ENCODE measurements around the gene YWHAE.
"Not testable (repeated sequence)": the region's sequence is repeated elsewhere in the genome, so short reads cannot be mapped to it uniquely, and the experiment has no call there.

Gene YWHAE

DNA sequence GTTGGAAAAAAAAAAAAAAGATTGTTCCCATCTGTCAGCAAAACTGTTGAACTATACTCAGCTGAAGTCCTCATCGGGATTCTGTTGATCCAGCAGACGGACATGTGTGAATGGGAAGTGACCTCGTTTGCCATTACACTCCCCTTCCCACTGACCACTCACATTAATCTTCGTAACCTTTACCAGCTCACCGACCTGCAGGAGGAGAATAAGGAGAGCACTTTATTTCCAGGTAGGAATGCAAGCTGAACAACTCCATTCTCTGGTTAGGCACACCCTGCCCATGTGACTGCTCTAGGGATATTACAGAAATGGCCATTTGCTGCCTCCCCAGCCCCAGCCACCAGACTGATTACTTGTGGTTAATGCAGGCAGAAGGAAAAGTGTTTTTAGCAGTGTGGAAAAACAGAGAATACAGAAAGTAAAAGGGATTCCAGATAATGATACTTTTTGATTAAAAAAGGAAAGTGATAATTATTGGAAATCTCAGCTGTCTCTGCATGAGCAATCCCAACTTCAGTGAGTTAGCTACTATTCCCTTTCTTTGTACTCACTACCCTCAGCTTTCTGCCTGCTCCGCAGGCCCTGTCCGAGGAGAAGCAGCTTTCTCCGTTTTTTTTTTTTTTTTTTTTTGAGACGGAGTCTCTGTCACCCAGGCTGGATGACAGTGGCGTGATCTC lies 23.6 kb upstream of the YWHAE start:
- H3K36me3 ChIP-seq (ENCODE audit: control insufficient read depth, insufficient read depth, low read length), result no peaks in the 10 kb centered on the region

DNA sequence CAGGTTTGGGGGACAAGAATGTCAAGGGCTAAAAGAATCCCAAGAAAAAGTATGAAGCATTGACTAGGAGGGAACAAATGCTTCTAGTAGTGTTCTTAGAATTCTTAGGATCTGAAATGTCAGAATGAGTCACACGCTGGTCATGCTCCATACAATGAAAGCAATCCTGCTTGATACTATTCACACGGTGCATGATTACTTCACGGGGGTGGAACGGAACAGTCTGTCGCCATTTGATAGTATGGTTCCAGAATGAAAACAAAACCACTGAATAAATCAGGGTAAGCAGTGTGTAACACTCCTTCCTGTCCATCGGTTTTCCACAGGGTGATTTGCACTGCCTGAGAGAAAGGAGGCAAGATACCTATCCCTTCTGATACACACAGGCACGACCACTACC lies 22.9 kb upstream of the YWHAE start:
- Histone ChIP-seq H3K9ac (ENCODE audit: low read length) (no peak overlapping the region), H3K36me3 (ENCODE audit: control insufficient read depth, insufficient read depth, low read length) (no peaks in the 10 kb centered on the region), H3K27me3 (ENCODE audit: control insufficient read depth, insufficient read depth, low read length) (no peaks in the 10 kb centered on the region), H3K4me3 (ENCODE audit: low read length) (no peak overlapping the region), H3K4me1 (ENCODE audit: control insufficient read depth, insufficient read depth, low read length) (peaks cover 5% of the 10 kb centered on the region), H3K9me3 (ENCODE audit: control insufficient read depth, low read length) (no peaks in the 10 kb centered on the region)

More for the DNA sequence above, 23.6 kb upstream of the YWHAE start:
- H3K4me3 ChIP-seq (ENCODE audit: low read length), result no peak overlapping the region
- H3K4me1 ChIP-seq (ENCODE audit: control insufficient read depth, insufficient read depth, low read length), result peaks cover 5% of the 10 kb centered on the region
- H3K9ac ChIP-seq (ENCODE audit: low read length), result no peak overlapping the region
- no peaks in the 10 kb centered on the region for H3K9me3 ChIP-seq (ENCODE audit: control insufficient read depth, low read length)
- H3K27me3 ChIP-seq (ENCODE audit: control insufficient read depth, insufficient read depth, low read length), result no peaks in the 10 kb centered on the region

DNA sequence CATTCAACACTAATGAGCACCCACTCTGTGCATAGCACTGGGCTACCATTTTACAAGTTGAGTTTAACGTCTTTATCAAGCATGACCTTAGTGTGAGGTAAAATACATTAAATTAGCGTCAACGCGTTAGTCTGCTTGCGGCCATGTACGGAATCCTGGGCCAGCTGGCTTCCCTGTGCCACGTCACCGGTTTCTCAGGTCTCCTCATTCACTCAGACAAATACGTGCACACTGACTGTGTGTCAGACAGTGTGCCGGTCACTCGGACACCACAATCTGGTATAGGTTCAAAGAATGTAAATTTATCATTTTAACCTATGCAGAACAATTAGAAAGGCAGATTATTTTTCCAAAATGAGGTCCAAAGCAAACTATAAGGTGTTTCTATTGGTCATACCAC lies 21.4 kb upstream of the YWHAE start:
- H3K9ac ChIP-seq (ENCODE audit: low read length), result no peak overlapping the region
- peaks cover 5% of the 10 kb centered on the region for H3K4me1 ChIP-seq (ENCODE audit: control insufficient read depth, insufficient read depth, low read length)
- no peaks in the 10 kb centered on the region for H3K9me3 ChIP-seq (ENCODE audit: control insufficient read depth, low read length)
- no peak overlapping the region for H3K4me3 ChIP-seq (ENCODE audit: low read length)
- no peaks in the 10 kb centered on the region for H3K36me3 ChIP-seq (ENCODE audit: control insufficient read depth, insufficient read depth, low read length)
- H3K27me3 ChIP-seq (ENCODE audit: control insufficient read depth, insufficient read depth, low read length), result no peaks in the 10 kb centered on the region

DNA sequence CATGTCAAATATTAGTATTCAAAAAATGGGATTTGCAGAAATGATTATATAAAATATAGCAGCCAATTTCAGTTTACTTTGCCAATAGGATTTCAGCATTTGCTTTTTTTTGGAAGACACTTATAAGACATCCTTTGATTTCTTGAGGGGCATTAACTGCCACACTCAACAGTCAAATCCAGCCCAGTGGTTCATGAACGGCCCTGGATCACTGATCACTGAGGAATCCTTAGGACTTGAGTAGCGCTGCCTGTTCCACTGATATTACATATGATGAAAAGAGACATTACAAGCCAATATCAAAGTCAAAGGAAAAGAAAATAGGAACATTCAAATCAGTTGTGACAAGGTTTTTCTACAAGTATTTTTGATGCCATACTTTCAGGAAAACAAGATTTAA lies 21.0 kb upstream of the YWHAE start:
- H3K27me3 ChIP-seq (ENCODE audit: control insufficient read depth, insufficient read depth, low read length), result no peaks in the 10 kb centered on the region
- H3K9ac ChIP-seq (ENCODE audit: low read length), result no peak overlapping the region
- H3K36me3 ChIP-seq (ENCODE audit: control insufficient read depth, insufficient read depth, low read length), result no peaks in the 10 kb centered on the region
- no peaks in the 10 kb centered on the region for H3K9me3 ChIP-seq (ENCODE audit: control insufficient read depth, low read length)
- H3K4me1 ChIP-seq (ENCODE audit: control insufficient read depth, insufficient read depth, low read length), result peaks cover 5% of the 10 kb centered on the region
- H3K4me3 ChIP-seq (ENCODE audit: low read length), result no peak overlapping the region

DNA sequence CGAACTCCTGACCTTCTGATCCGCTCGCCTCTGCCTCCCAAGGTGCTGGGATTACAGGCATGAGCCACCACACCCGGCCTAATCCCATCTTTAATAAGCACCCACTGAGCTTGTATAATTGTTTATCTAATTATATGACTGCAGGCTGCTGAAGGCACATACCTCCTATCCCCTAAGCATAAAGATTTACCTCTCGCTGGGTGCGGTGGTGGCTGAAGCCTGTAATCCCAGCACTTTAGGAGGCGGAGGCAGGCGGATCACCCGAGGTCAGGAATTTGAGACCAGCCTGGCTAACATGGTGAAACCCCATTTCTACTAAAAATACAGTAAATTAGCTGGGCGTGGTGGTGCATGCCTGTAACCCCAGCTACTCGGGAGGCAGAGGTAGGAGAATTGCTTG lies 20.1 kb upstream of the YWHAE start:
- Histone ChIP-seq H3K9ac (ENCODE audit: low read length) (no peak overlapping the region), H3K4me1 (ENCODE audit: control insufficient read depth, insufficient read depth, low read length) (peaks cover 5% of the 10 kb centered on the region), H3K36me3 (ENCODE audit: control insufficient read depth, insufficient read depth, low read length) (no peaks in the 10 kb centered on the region), H3K4me3 (ENCODE audit: low read length) (no peak overlapping the region), H3K27me3 (ENCODE audit: control insufficient read depth, insufficient read depth, low read length) (no peaks in the 10 kb centered on the region), H3K9me3 (ENCODE audit: control insufficient read depth, low read length) (no peaks in the 10 kb centered on the region)

DNA sequence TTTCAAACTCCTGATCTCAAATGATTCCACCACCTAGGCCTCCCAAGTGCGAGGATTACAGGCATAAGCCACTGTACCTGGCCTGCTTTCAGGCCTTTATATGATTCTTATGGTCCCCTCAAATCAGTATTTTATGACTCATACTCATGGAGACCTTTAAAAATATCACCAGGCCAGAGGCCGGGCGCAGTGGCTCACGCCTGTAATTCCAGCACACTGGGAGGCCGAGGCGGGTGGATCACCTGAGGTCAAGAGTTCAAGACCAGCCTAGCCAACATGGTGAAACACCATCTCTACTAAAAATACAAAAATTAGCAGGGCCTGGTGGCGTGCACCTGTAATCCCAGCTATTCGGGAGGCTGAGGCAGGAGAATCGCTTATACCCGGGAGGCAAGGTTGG lies 18.5 kb upstream of the YWHAE start:
- H3K27me3 ChIP-seq (ENCODE audit: control insufficient read depth, insufficient read depth, low read length); H3K4me3 ChIP-seq (ENCODE audit: low read length); H3K9me3 ChIP-seq (ENCODE audit: control insufficient read depth, low read length); H3K4me1 ChIP-seq (ENCODE audit: control insufficient read depth, insufficient read depth, low read length); H3K36me3 ChIP-seq (ENCODE audit: control insufficient read depth, insufficient read depth, low read length); H3K9ac ChIP-seq (ENCODE audit: low read length): not testable (repeated sequence)

DNA sequence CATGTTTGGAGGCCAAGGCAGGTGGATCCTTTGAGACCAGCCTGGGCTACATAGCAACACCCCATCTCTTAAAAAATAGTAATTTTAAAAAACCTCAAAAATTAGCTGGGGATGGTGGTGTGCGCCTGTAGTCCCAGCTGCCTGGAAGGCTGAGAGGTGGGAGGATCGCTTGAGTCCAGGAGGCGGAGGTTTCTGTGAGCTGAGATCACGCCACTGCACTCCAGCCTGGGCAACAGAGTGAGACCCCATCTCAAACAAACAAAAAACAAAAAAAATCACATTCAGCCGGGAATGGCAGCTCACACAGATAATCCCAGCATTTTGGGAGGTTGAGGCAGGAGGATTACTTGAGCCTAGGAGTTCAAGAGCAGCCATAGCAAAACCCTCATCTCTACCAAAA lies 16.4 kb upstream of the YWHAE start:
- no peaks in the 10 kb centered on the region for H3K36me3 ChIP-seq (ENCODE audit: control insufficient read depth, insufficient read depth, low read length)
- H3K9me3 ChIP-seq (ENCODE audit: control insufficient read depth, low read length), result no peaks in the 10 kb centered on the region
- H3K4me1 ChIP-seq (ENCODE audit: control insufficient read depth, insufficient read depth, low read length), result peaks cover 10% of the 10 kb centered on the region
- no peak overlapping the region for H3K9ac ChIP-seq (ENCODE audit: low read length)
- no peaks in the 10 kb centered on the region for H3K27me3 ChIP-seq (ENCODE audit: control insufficient read depth, insufficient read depth, low read length)
- no peak overlapping the region for H3K4me3 ChIP-seq (ENCODE audit: low read length)

DNA sequence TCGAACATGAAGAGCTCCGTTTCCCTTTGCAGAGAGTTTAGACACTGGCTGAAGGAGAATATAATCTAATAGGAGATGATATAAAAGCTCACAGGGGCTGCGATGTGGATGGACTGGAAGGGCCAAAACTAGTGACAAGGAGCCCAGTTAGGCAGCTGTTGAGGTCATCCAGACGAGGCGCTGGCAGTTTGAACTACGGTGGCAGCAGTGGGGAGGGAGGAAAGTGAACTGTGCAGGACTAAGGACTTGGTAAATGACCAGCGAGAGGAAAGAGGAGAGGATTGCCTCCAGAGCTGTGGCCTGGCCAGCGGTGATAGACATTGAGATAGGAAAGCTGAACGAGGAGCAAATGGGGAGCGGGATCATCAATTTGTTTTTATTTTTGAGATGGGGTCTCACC lies 14.6 kb upstream of the YWHAE start:
- no peak overlapping the region for H3K9ac ChIP-seq (ENCODE audit: low read length)
- no peak overlapping the region for H3K4me3 ChIP-seq (ENCODE audit: low read length)

DNA sequence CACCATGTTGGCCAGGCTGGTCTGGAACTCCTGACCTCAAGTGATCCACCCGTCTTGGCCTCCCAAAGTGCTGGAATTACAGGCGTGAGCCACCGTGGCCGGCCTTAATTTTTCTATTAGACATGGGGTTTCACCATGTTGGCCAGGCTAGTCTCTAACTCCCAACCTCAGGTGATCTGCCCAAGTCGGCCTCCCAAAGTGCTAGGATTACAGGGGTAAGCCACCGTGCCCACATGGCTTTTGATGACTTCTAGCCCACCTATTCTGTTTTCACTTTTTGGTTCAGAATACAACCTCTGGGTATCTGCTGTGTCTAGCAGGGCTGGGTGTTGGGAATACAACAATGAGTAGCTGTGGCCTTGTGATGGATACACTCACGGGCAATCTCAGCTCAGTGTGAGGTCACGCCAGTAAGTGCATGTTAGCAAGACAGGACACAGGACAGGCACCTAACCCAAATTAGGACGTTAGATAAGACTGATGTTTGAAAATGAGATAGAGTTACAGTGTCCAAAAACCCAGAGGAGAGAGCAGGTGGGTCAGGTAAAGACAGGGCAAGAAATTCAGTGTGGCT lies 14.1 kb upstream of the YWHAE start:
- Histone ChIP-seq H3K4me3 (ENCODE audit: low read length) (no peak overlapping the region), H3K4me1 (ENCODE audit: control insufficient read depth, insufficient read depth, low read length) (peaks cover 10% of the 10 kb centered on the region), H3K9me3 (ENCODE audit: control insufficient read depth, low read length) (no peaks in the 10 kb centered on the region), H3K9ac (ENCODE audit: low read length) (no peak overlapping the region), H3K36me3 (ENCODE audit: control insufficient read depth, insufficient read depth, low read length) (no peaks in the 10 kb centered on the region), H3K27me3 (ENCODE audit: control insufficient read depth, insufficient read depth, low read length) (no peaks in the 10 kb centered on the region)

More for the DNA sequence above, 14.6 kb upstream of the YWHAE start:
- Histone ChIP-seq H3K9me3 (ENCODE audit: control insufficient read depth, low read length) (no peaks in the 10 kb centered on the region), H3K36me3 (ENCODE audit: control insufficient read depth, insufficient read depth, low read length) (no peaks in the 10 kb centered on the region), H3K27me3 (ENCODE audit: control insufficient read depth, insufficient read depth, low read length) (no peaks in the 10 kb centered on the region), H3K4me1 (ENCODE audit: control insufficient read depth, insufficient read depth, low read length) (peaks cover 10% of the 10 kb centered on the region)

DNA sequence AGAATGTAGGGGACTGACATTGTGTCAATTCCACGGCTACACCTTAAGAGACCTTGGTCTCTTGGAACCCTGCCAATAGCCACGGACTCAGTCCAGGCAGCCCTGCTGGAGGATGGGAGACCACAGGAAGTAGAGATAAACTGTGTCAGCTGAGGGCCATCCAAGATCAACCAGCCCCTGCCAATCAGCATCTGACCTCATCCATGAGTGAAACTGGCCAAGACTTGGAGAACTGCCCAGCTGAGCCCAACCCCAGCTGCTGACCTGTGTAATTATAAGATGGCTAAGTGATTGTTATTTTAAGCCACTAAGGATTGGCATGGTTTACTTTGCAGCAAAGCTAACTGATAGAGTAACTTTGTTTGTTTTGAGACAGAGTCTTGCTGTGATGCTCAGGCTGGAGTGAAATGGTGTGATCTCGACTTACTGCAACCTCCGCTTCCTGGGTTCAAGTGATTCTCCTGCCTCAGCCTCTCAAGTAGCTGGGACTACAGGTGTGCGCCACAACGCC lies 13.3 kb upstream of the YWHAE start:
- H3K9ac ChIP-seq (ENCODE audit: low read length), result no peak overlapping the region
- H3K36me3 ChIP-seq (ENCODE audit: control insufficient read depth, insufficient read depth, low read length), result no peaks in the 10 kb centered on the region
- H3K4me1 ChIP-seq (ENCODE audit: control insufficient read depth, insufficient read depth, low read length), result peaks cover 10% of the 10 kb centered on the region
- H3K9me3 ChIP-seq (ENCODE audit: control insufficient read depth, low read length), result no peaks in the 10 kb centered on the region
- no peak overlapping the region for H3K4me3 ChIP-seq (ENCODE audit: low read length)
- H3K27me3 ChIP-seq (ENCODE audit: control insufficient read depth, insufficient read depth, low read length), result no peaks in the 10 kb centered on the region

DNA sequence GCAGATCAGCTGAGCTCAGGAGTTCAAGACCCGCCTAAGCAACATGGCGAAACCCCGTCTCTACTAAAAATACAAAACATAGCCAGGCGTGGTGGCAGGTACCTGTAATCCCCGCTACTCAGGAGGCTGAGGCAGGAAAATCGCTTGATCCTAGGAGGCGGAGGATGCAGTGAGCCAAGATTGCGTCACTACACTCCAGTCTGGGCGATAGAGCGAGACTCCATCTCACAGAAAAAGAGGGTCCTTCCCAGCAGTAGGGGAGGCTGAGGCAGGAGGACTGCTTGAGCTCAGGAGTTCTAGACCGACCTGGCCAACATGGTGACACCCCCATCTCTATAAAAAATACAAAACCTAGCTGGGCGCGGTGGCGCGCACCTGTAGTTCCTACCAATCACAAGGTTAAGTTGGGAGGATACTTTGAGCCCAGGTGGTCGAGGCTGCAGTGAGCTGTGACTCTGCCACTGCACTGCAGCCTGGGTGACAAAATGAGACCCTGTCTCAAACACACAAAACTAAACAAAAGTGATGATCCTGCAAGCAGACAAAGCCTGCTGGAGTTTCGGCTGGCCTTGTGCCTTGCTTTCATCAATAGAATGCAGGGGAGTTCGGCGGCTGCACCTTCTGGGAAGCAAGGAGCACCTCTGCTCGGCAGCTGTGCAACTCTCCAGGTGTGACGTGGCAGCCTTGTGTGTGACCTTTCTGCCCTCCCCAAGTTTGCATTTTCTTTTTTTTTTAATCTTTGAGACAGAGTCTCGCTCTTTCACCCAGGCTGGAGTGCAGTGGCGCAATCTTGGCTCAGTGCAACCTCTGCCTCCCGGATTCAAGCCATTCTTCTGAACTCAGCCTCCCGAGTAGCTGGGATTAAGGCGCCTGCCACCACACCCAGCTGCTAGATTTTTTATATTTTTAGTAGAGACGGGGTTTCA lies 12.4 kb upstream of the YWHAE start:
- Histone ChIP-seq H3K4me3 (ENCODE audit: low read length) (no peak overlapping the region), H3K9ac (ENCODE audit: low read length) (no peak overlapping the region), H3K4me1 (ENCODE audit: control insufficient read depth, insufficient read depth, low read length) (peaks cover 10% of the 10 kb centered on the region), H3K27me3 (ENCODE audit: control insufficient read depth, insufficient read depth, low read length) (no peaks in the 10 kb centered on the region), H3K36me3 (ENCODE audit: control insufficient read depth, insufficient read depth, low read length) (no peaks in the 10 kb centered on the region), H3K9me3 (ENCODE audit: control insufficient read depth, low read length) (no peaks in the 10 kb centered on the region)

DNA sequence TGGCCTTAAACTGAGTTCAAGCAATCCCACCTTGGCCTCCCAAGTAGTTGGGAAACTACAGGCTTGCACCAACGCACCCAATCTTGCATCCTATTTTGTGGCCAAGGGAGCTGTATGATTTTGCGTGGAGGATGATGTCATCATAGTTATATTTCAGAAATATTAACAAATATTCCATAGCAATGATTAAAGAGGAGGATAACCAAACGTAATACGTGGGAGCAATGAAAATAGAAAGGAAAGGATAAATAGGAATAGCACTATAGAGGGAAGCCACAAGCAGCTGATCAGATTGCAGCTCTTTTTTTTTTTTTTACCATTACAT lies 2.2 kb upstream of the YWHAE start:
- H3K36me3 ChIP-seq (ENCODE audit: control insufficient read depth, insufficient read depth, low read length), result no peaks in the 10 kb centered on the region
- no peaks in the 10 kb centered on the region for H3K9me3 ChIP-seq (ENCODE audit: control insufficient read depth, low read length)
- H3K9ac ChIP-seq (ENCODE audit: low read length), result no peak overlapping the region
- peaks cover 4% of the 10 kb centered on the region for H3K4me1 ChIP-seq (ENCODE audit: control insufficient read depth, insufficient read depth, low read length)
- H3K4me3 ChIP-seq (ENCODE audit: low read length), result no peak overlapping the region
- no peaks in the 10 kb centered on the region for H3K27me3 ChIP-seq (ENCODE audit: control insufficient read depth, insufficient read depth, low read length)

Measured in mucosa of stomach (tissue), 1 donor.